ENCODE results near the gene MISP.
A peak's percentile ranks its signal among the peaks of the same experiment; 100 is the strongest.

Gene MISP

GRCh38 chr19:711254-711653, 39.7 kb upstream of the MISP start:
- H3K27ac ChIP-seq (ENCODE audit: low read depth, low read length, severe bottlenecking), result peak overlapping the region; percentile 8
- peaks cover 17% of the 10 kb centered on the region for H3K9me3 ChIP-seq (ENCODE audit: control insufficient read depth, low read length)
- H3K4me3 ChIP-seq (ENCODE audit: extremely low read depth, insufficient read depth, low read length, poor library complexity, severe bottlenecking), result no peak overlapping the region
- 55 to 70% methylated on average over 6 to 8 of the region's 8 CpGs for WGBS, 2 experiments (ENCODE audit: insufficient coverage in 2 of 2)
- peaks cover 6% of the 10 kb centered on the region for H3K4me1 ChIP-seq (ENCODE audit: control insufficient read depth, insufficient read depth, low read length, poor library complexity, severe bottlenecking)
- peaks cover 12% of the 10 kb centered on the region for H3K36me3 ChIP-seq (ENCODE audit: control insufficient read depth, insufficient read depth, low read length)

GRCh38 chr19:715347-715746, 35.6 kb upstream of the MISP start:
- Histone ChIP-seq H3K36me3 (ENCODE audit: control insufficient read depth, insufficient read depth, low read length) (peaks cover 16% of the 10 kb centered on the region), H3K4me3 (ENCODE audit: extremely low read depth, insufficient read depth, low read length, poor library complexity, severe bottlenecking) (no peak overlapping the region), H3K9me3 (ENCODE audit: control insufficient read depth, low read length) (peaks cover 11% of the 10 kb centered on the region), H3K4me1 (ENCODE audit: control insufficient read depth, insufficient read depth, low read length, poor library complexity, severe bottlenecking) (no peaks in the 10 kb centered on the region), H3K27ac (ENCODE audit: low read depth, low read length, severe bottlenecking) (no peak overlapping the region)
- WGBS, 2 experiments (ENCODE audit: insufficient coverage in 2 of 2), result 100% methylated on average over 1 to 3 of the region's 3 CpGs

GRCh38 chr19:718251-718951, 32.5 kb upstream of the MISP start:
- Histone ChIP-seq H3K4me3 (ENCODE audit: extremely low read depth, insufficient read depth, low read length, poor library complexity, severe bottlenecking) (no peak overlapping the region), H3K27ac (ENCODE audit: low read depth, low read length, severe bottlenecking) (peak overlapping the region; percentile 36), H3K4me1 (ENCODE audit: control insufficient read depth, insufficient read depth, low read length, poor library complexity, severe bottlenecking) (no peaks in the 10 kb centered on the region), H3K36me3 (ENCODE audit: control insufficient read depth, insufficient read depth, low read length) (peaks cover 12% of the 10 kb centered on the region), H3K9me3 (ENCODE audit: control insufficient read depth, low read length) (peaks cover 11% of the 10 kb centered on the region)
- WGBS, 2 experiments (ENCODE audit: insufficient coverage in 2 of 2), result 73 to 76% methylated on average over 17 to 21 of the region's 23 CpGs

- no peak overlapping the region for H3K27ac ChIP-seq (ENCODE audit: low read depth, low read length, severe bottlenecking)
Observed at GRCh38 chr19:718991-719512, 31.9 kb upstream of the MISP start.

GRCh38 chr19:719636-720344, 31.1 kb upstream of the MISP start:
- H3K4me1 ChIP-seq (ENCODE audit: control insufficient read depth, insufficient read depth, low read length, poor library complexity, severe bottlenecking), result no peaks in the 10 kb centered on the region
- no peak overlapping the region for H3K4me3 ChIP-seq (ENCODE audit: extremely low read depth, insufficient read depth, low read length, poor library complexity, severe bottlenecking)
- H3K36me3 ChIP-seq (ENCODE audit: control insufficient read depth, insufficient read depth, low read length), result peaks cover 12% of the 10 kb centered on the region
- H3K9me3 ChIP-seq (ENCODE audit: control insufficient read depth, low read length), result peaks cover 8% of the 10 kb centered on the region
- no peak overlapping the region for H3K27ac ChIP-seq (ENCODE audit: low read depth, low read length, severe bottlenecking)
- WGBS, 2 experiments (ENCODE audit: insufficient coverage in 2 of 2), result 94 to 95% methylated on average over 39 to 46 of the region's 79 CpGs

More at GRCh38 chr19:718991-719512, 31.9 kb upstream of the MISP start:
- Histone ChIP-seq H3K4me1 (ENCODE audit: control insufficient read depth, insufficient read depth, low read length, poor library complexity, severe bottlenecking) (no peaks in the 10 kb centered on the region), H3K36me3 (ENCODE audit: control insufficient read depth, insufficient read depth, low read length) (peaks cover 12% of the 10 kb centered on the region), H3K9me3 (ENCODE audit: control insufficient read depth, low read length) (peaks cover 11% of the 10 kb centered on the region), H3K4me3 (ENCODE audit: extremely low read depth, insufficient read depth, low read length, poor library complexity, severe bottlenecking) (no peak overlapping the region)
- 91 to 92% methylated on average over 38 to 50 of the region's 54 CpGs for WGBS, 2 experiments (ENCODE audit: insufficient coverage in 2 of 2)

GRCh38 chr19:720345-721160, 30.4 kb upstream of the MISP start:
- H3K36me3 ChIP-seq (ENCODE audit: control insufficient read depth, insufficient read depth, low read length), result peaks cover 6% of the 10 kb centered on the region
- WGBS, 2 experiments (ENCODE audit: insufficient coverage in 2 of 2), result 83 to 85% methylated on average over 24 to 30 of the region's 58 CpGs
- H3K4me1 ChIP-seq (ENCODE audit: control insufficient read depth, insufficient read depth, low read length, poor library complexity, severe bottlenecking), result no peaks in the 10 kb centered on the region
- peaks cover 3% of the 10 kb centered on the region for H3K9me3 ChIP-seq (ENCODE audit: control insufficient read depth, low read length)
- no peak overlapping the region for H3K27ac ChIP-seq (ENCODE audit: low read depth, low read length, severe bottlenecking)
- H3K4me3 ChIP-seq (ENCODE audit: extremely low read depth, insufficient read depth, low read length, poor library complexity, severe bottlenecking), result no peak overlapping the region

- Histone ChIP-seq H3K36me3 (ENCODE audit: control insufficient read depth, insufficient read depth, low read length) (peaks cover 12% of the 10 kb centered on the region), H3K27ac (ENCODE audit: low read depth, low read length, severe bottlenecking) (no peak overlapping the region), H3K9me3 (ENCODE audit: control insufficient read depth, low read length) (no peaks in the 10 kb centered on the region), H3K4me1 (ENCODE audit: control insufficient read depth, insufficient read depth, low read length, poor library complexity, severe bottlenecking) (no peaks in the 10 kb centered on the region), H3K4me3 (ENCODE audit: extremely low read depth, insufficient read depth, low read length, poor library complexity, severe bottlenecking) (no peak overlapping the region)
- WGBS, 2 experiments (ENCODE audit: insufficient coverage in 2 of 2), result 93 to 96% methylated on average over 11 to 14 of the region's 17 CpGs
Observed at GRCh38 chr19:722553-723101, 28.3 kb upstream of the MISP start.

- H3K27ac ChIP-seq (ENCODE audit: low read depth, low read length, severe bottlenecking), result no peak overlapping the region
- no peak overlapping the region for H3K4me3 ChIP-seq (ENCODE audit: extremely low read depth, insufficient read depth, low read length, poor library complexity, severe bottlenecking)
- H3K36me3 ChIP-seq (ENCODE audit: control insufficient read depth, insufficient read depth, low read length), result peaks cover 15% of the 10 kb centered on the region
- no peaks in the 10 kb centered on the region for H3K4me1 ChIP-seq (ENCODE audit: control insufficient read depth, insufficient read depth, low read length, poor library complexity, severe bottlenecking)
- WGBS, 2 experiments (ENCODE audit: insufficient coverage in 2 of 2), result 97 to 100% methylated on average over 4 to 10 of the region's 13 CpGs
- no peaks in the 10 kb centered on the region for H3K9me3 ChIP-seq (ENCODE audit: control insufficient read depth, low read length)
Observed at GRCh38 chr19:723247-723646, 27.7 kb upstream of the MISP start.

GRCh38 chr19:723714-724113, 27.2 kb upstream of the MISP start:
- Histone ChIP-seq H3K4me1 (ENCODE audit: control insufficient read depth, insufficient read depth, low read length, poor library complexity, severe bottlenecking) (no peaks in the 10 kb centered on the region), H3K36me3 (ENCODE audit: control insufficient read depth, insufficient read depth, low read length) (peaks cover 15% of the 10 kb centered on the region)
- WGBS, 2 experiments (ENCODE audit: insufficient coverage in 2 of 2), result 90 to 92% methylated on average over 14 to 15 of the region's 18 CpGs

GRCh38 chr19:725461-726089, 25.3 kb upstream of the MISP start:
- 94 to 95% methylated on average over 11 to 12 of the region's 13 CpGs for WGBS, 2 experiments (ENCODE audit: insufficient coverage in 2 of 2)
- Histone ChIP-seq H3K27ac (ENCODE audit: low read depth, low read length, severe bottlenecking) (no peak overlapping the region), H3K36me3 (ENCODE audit: control insufficient read depth, insufficient read depth, low read length) (peaks cover 22% of the 10 kb centered on the region), H3K9me3 (ENCODE audit: control insufficient read depth, low read length) (no peaks in the 10 kb centered on the region), H3K4me1 (ENCODE audit: control insufficient read depth, insufficient read depth, low read length, poor library complexity, severe bottlenecking) (no peaks in the 10 kb centered on the region), H3K4me3 (ENCODE audit: extremely low read depth, insufficient read depth, low read length, poor library complexity, severe bottlenecking) (no peak overlapping the region)

More at GRCh38 chr19:723714-724113, 27.2 kb upstream of the MISP start:
- no peak overlapping the region for H3K27ac ChIP-seq (ENCODE audit: low read depth, low read length, severe bottlenecking)
- no peak overlapping the region for H3K4me3 ChIP-seq (ENCODE audit: extremely low read depth, insufficient read depth, low read length, poor library complexity, severe bottlenecking)
- no peaks in the 10 kb centered on the region for H3K9me3 ChIP-seq (ENCODE audit: control insufficient read depth, low read length)
